Measurements from ENCODE around the gene SLC13A2.

GRCh38 chr17:28527859-28528258 lies 54.4 kb downstream of the SLC13A2 start:
- no peak for TF ChIP-seq CTCF (IDR thresholded peaks at IDR 0.05)
- TF ChIP-seq POLR2A (IDR thresholded peaks at IDR 0.05), result no peak

Measured in uterus (tissue), 2 donors.